Neuronal stem cell (in vitro differentiated cells): Measurements from ENCODE around the gene NUDT7.

Source experiments
- DNase-seq: peaks from one replicate; pipeline ENCODE4 v3.0.0-alpha.2; 2013; ENCODE audit warnings: low spot score
- H2AFZ ChIP-seq: one replicate; pipeline ENCODE4 v1.6.1; 2013; ENCODE audit warnings: mild to moderate bottlenecking, low read length, inconsistent platforms
- H2AK5ac ChIP-seq: 2 replicates; pipeline ENCODE4 v1.6.1; 2013; ENCODE audit warnings: low read depth, mild to moderate bottlenecking, inconsistent platforms, low read length, moderate library complexity, mixed read lengths
- H2BK120ac ChIP-seq: 2 replicates; pipeline ENCODE4 v1.6.1; 2013; ENCODE audit warnings: low read depth, mild to moderate bottlenecking, inconsistent platforms, low read length, moderate library complexity, mixed read lengths
- H2BK12ac ChIP-seq: one replicate; pipeline ENCODE4 v1.6.1; 2013; ENCODE audit warnings: low read length, inconsistent platforms
- H2BK15ac ChIP-seq: 2 replicates; pipeline ENCODE4 v1.6.1; 2013; ENCODE audit warnings: mild to moderate bottlenecking, low read length, inconsistent platforms, mixed read lengths
- H2BK5ac ChIP-seq: one replicate; pipeline ENCODE4 v1.6.1; 2013; ENCODE audit warnings: inconsistent platforms, mild to moderate bottlenecking, low read length, moderate library complexity
- H3K14ac ChIP-seq: one replicate; pipeline ENCODE4 v1.6.1; 2013; ENCODE audit warnings: low read length, inconsistent platforms
- H3K18ac ChIP-seq: 2 replicates; pipeline ENCODE4 v1.6.1; 2013; ENCODE audit warnings: low read length, inconsistent platforms
- H3K23ac ChIP-seq: 2 replicates; pipeline ENCODE4 v1.6.1; 2013; ENCODE audit warnings: low read depth, mild to moderate bottlenecking, mixed read lengths, low read length, inconsistent platforms; ENCODE audit not compliant: poor library complexity
- H3K27ac ChIP-seq: replicated peaks from 3 replicates; pipeline ENCODE4 v1.5.1; 2013; ENCODE audit warnings: low read length, inconsistent platforms
- H3K27me3 ChIP-seq, 3 experiments: 2 replicates each; pipeline ENCODE4 v1.6.1; 2013; ENCODE audit warnings: low read length in 3 of 3, mild to moderate bottlenecking in 2 of 3, inconsistent platforms in 1 of 3, low read depth in 1 of 3, mixed read lengths in 1 of 3, moderate library complexity in 1 of 3; ENCODE audit not compliant: control insufficient read depth in 3 of 3, insufficient read depth in 3 of 3
- H3K36me3 ChIP-seq, 2 donors: replicated peaks in 1 of 2; 2 replicates each; pipeline ENCODE4 v1.6.1; 2013; ENCODE audit warnings: low read length in 2 of 2; ENCODE audit not compliant: control insufficient read depth in 2 of 2, insufficient read depth in 2 of 2
- H3K4ac ChIP-seq: 2 replicates; pipeline ENCODE4 v1.6.1; 2013; ENCODE audit warnings: inconsistent platforms, mild to moderate bottlenecking, low read length, moderate library complexity
- H3K4me1 ChIP-seq, 2 donors: 1 replicate in 1 of 2; 2 replicates in 1 of 2; pipeline ENCODE4 v1.6.1; 2013; ENCODE audit warnings: low read length in 2 of 2, low read depth in 1 of 2; ENCODE audit not compliant: control insufficient read depth in 2 of 2, insufficient read depth in 1 of 2
- H3K4me2 ChIP-seq: one replicate; pipeline ENCODE4 v1.6.1; 2013; ENCODE audit warnings: mild to moderate bottlenecking, low read length, inconsistent platforms; ENCODE audit not compliant: insufficient read depth, poor library complexity, severe bottlenecking
- H3K4me3 ChIP-seq, 2 donors: 2 replicates each; pipeline ENCODE4 v1.5.1; 2013; ENCODE audit warnings: low read length in 2 of 2, mild to moderate bottlenecking in 2 of 2, inconsistent platforms in 1 of 2, moderate library complexity in 1 of 2
- H3K79me1 ChIP-seq: one replicate; pipeline ENCODE4 v1.6.1; 2013; ENCODE audit warnings: low read depth, mild to moderate bottlenecking, inconsistent platforms, low read length, moderate library complexity
- H3K9ac ChIP-seq: one replicate; pipeline ENCODE4 v1.6.1; 2013; ENCODE audit warnings: mild to moderate bottlenecking, low read depth, low read length, inconsistent platforms; ENCODE audit not compliant: poor library complexity
- H3K9me3 ChIP-seq, 2 donors: replicated peaks in 1 of 2; 2 replicates each; pipeline versions ENCODE3 to v1.6.1; 2013; ENCODE audit warnings: low read length in 2 of 2, mild to moderate bottlenecking in 2 of 2, inconsistent platforms in 1 of 2, low read depth in 1 of 2, mixed read lengths in 1 of 2, moderate library complexity in 1 of 2; ENCODE audit not compliant: control insufficient read depth in 2 of 2, insufficient read depth in 1 of 2
- H4K8ac ChIP-seq: one replicate; pipeline ENCODE4 v1.6.1; 2013; ENCODE audit warnings: low read depth, mild to moderate bottlenecking, inconsistent platforms, low read length, moderate library complexity
- H4K91ac ChIP-seq: one replicate; pipeline ENCODE4 v1.6.1; 2013; ENCODE audit warnings: low read length, low read depth, mild to moderate bottlenecking, inconsistent platforms; ENCODE audit not compliant: poor library complexity
- WGBS, 2 donors: extraction: QIAGEN DNeasy Blood & Tissue Kit; methylation state at CpG; one replicate each; pipeline ENCODE4 v1.1.7; 2013; ENCODE audit warnings: missing lambda C conversion rate in 2 of 2, mixed read lengths in 1 of 2; ENCODE audit not compliant: insufficient read length in 2 of 2, insufficient replicate concordance in 1 of 2; ENCODE audit errors: extremely low coverage in 2 of 2; 5-methylcytosine and 5-hydroxymethylcytosine counted together

Gene NUDT7

GRCh38 chr16:77705351-77705750 is 17.0 kb upstream of the NUDT7 start:
- no peak overlapping the region for H3K18ac ChIP-seq
- H2BK12ac ChIP-seq, result no peak overlapping the region
- H3K4me2 ChIP-seq, result no peak overlapping the region
- no peaks in the 10 kb centered on the region for H3K9me3 ChIP-seq
- peaks cover 0 to 20% (median 0%) of the 10 kb centered on the region in 3 experiments for H3K27me3 ChIP-seq
- H3K36me3 ChIP-seq, result no peaks in the 10 kb centered on the region
- no peak overlapping the region for H2BK5ac ChIP-seq
- H3K14ac ChIP-seq, result no peak overlapping the region
- no peak overlapping the region for H3K27ac ChIP-seq
- no peaks in the 10 kb centered on the region for H3K79me1 ChIP-seq
- H3K9ac ChIP-seq, result no peak overlapping the region
- H2AFZ ChIP-seq, result no peak overlapping the region
- H3K4me3 ChIP-seq, result no peak overlapping the region
- no peak overlapping the region for H3K23ac ChIP-seq
- H3K4ac ChIP-seq, result no peak overlapping the region
- no peak overlapping the region for H2AK5ac ChIP-seq
- H2BK15ac ChIP-seq, result no peak overlapping the region
- WGBS, 2 donors, result no CpG with 5 or more reads among the region's 4 CpGs
- H2BK120ac ChIP-seq, result no peak overlapping the region
- no peak for DNase-seq
- no peaks in the 10 kb centered on the region for H3K4me1 ChIP-seq
- no peak overlapping the region for H4K91ac ChIP-seq
- H4K8ac ChIP-seq, result no peak overlapping the region

- no peak overlapping the region for H2BK12ac ChIP-seq
- no peak overlapping the region for H3K27ac ChIP-seq
- no peak overlapping the region for H4K8ac ChIP-seq
- no peak for DNase-seq
- no peak overlapping the region for H3K4me2 ChIP-seq
- H3K27me3 ChIP-seq, result peaks cover 0 to 7% (median 0%) of the 10 kb centered on the region in 3 experiments
- no peak overlapping the region for H3K14ac ChIP-seq
- H2BK15ac ChIP-seq, result no peak overlapping the region
- H2AFZ ChIP-seq, result no peak overlapping the region
- no peak overlapping the region for H4K91ac ChIP-seq
- no peaks in the 10 kb centered on the region for H3K79me1 ChIP-seq
- no peak overlapping the region for H3K4me3 ChIP-seq
- H3K4me1 ChIP-seq, result no peaks in the 10 kb centered on the region
- peaks cover 3% of the 10 kb centered on the region in 2 donors for H3K9me3 ChIP-seq
- H2AK5ac ChIP-seq, result no peak overlapping the region
- no CpG with 5 or more reads among the region's 1 CpG for WGBS, 2 donors
- no peak overlapping the region for H2BK5ac ChIP-seq
- H3K23ac ChIP-seq, result no peak overlapping the region
- H3K18ac ChIP-seq, result no peak overlapping the region
- H3K9ac ChIP-seq, result no peak overlapping the region
- no peaks in the 10 kb centered on the region for H3K36me3 ChIP-seq
- no peak overlapping the region for H3K4ac ChIP-seq
- H2BK120ac ChIP-seq, result no peak overlapping the region
These were observed 11.1 kb upstream of the NUDT7 start for GRCh38 chr16:77711179-77711578.

DNA sequence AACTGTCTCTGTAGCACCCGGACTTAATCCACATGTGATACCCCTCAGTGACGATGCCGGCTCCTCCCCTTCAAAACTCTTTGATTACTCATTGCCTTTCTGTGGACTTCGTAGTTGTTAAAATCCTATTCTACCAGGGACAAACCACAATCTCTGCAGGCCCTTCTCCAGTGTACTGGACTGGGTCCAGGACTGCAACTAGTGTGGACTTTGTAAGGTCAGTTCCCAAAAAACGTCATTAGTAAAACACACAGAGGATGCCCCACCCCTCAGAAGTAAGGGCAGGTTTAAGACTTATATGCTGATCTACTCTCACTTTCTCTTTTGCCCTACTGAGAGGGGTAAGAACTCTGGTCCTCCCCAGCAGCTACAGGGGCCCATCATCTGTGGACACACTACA is 10.5 kb upstream of the NUDT7 start:
- Histone ChIP-seq H2BK15ac (no peak overlapping the region), H3K9ac (no peak overlapping the region), H3K27me3 (peaks cover 0 to 7% (median 0%) of the 10 kb centered on the region in 3 experiments), H3K4me3 (no peak overlapping the region), H3K4me2 (no peak overlapping the region), H3K27ac (no peak overlapping the region), H4K8ac (no peak overlapping the region), H2AFZ (no peak overlapping the region), H3K18ac (no peak overlapping the region), H3K4ac (no peak overlapping the region), H3K14ac (no peak overlapping the region), H2AK5ac (no peak overlapping the region), H2BK5ac (no peak overlapping the region), H2BK12ac (no peak overlapping the region), H3K4me1 (no peaks in the 10 kb centered on the region), H3K36me3 (no peaks in the 10 kb centered on the region), H3K79me1 (no peaks in the 10 kb centered on the region), H4K91ac (no peak overlapping the region), H3K9me3 (peaks cover 3% of the 10 kb centered on the region in 2 donors), H3K23ac (no peak overlapping the region), H2BK120ac (no peak overlapping the region)
- WGBS, 2 donors, result no CpG with 5 or more reads among the region's 5 CpGs
- no peak for DNase-seq

- H2BK15ac ChIP-seq, result no peak overlapping the region
- no peak for DNase-seq
- no peaks in the 10 kb centered on the region for H3K27me3 ChIP-seq
- H2BK12ac ChIP-seq, result no peak overlapping the region
- no peak overlapping the region for H3K14ac ChIP-seq
- H3K9ac ChIP-seq, result no peak overlapping the region
- no peak overlapping the region for H4K91ac ChIP-seq
- no CpG with 5 or more reads among the region's 5 CpGs for WGBS, 2 donors
- H2AK5ac ChIP-seq, result no peak overlapping the region
- no peaks in the 10 kb centered on the region for H3K4me1 ChIP-seq
- H3K18ac ChIP-seq, result no peak overlapping the region
- H3K9me3 ChIP-seq, result peaks cover 3% of the 10 kb centered on the region in 2 donors
- no peaks in the 10 kb centered on the region for H3K79me1 ChIP-seq
- H2AFZ ChIP-seq, result no peak overlapping the region
- no peak overlapping the region for H2BK5ac ChIP-seq
- H2BK120ac ChIP-seq, result no peak overlapping the region
- H3K36me3 ChIP-seq, result no peaks in the 10 kb centered on the region
- no peak overlapping the region for H3K4ac ChIP-seq
- H3K27ac ChIP-seq, result no peak overlapping the region
- H3K4me2 ChIP-seq, result no peak overlapping the region
- no peak overlapping the region for H3K23ac ChIP-seq
- H3K4me3 ChIP-seq, result no peak overlapping the region
- H4K8ac ChIP-seq, result no peak overlapping the region
These were observed 7.2 kb upstream of the NUDT7 start for GRCh38 chr16:77715145-77715544.
